ENCODE measurements around the gene PON1.

The PON1 gene

DNA sequence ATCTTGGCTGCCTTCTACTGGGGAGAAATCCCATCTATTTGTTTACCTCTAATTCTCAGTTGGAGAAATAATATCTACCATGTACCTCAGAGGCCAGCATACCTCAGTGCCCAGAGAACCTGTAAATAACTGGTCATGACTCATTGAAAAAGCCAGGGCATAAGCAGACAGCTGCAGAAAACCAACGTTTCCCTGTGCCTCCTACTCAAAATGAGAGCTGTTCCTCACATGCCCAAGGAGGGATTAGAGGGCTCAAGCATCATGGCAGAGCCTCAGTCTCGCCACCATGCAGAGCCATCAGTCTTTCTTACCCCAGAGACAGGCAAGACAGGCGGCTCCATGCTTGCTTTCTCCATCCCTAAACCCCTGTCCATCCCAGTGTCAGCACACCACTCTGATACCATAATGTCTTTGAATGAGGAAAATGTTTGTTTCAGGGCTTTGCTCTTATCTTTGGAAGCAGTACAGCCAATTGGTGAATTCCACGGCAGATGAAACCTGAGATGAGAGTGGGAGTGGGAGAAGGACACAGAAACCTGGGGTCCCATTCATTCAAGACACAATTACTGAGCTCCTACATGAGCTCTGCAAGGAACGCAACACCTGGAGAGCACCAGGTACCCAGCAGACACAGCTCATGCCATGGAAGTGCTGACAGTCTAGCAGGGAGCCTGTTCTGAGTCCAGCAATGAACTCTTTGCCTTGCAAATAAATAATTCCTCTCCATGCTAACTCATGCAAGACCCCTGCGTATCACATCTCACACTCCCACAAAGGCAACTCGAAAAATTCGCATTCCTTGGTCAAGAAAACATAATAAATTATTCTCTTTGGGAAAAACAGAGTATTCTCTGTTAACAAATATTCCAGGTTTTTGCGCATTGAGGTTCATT, 21.1 kb downstream of the PON1 start:
- H3K4me3 ChIP-seq (ENCODE audit: low read depth, low read length), result no peak overlapping the region
- no peaks in the 10 kb centered on the region for H3K36me3 ChIP-seq
- H3K27me3 ChIP-seq, result no peaks in the 10 kb centered on the region
- no peak for TF ChIP-seq CTCF (IDR thresholded peaks at IDR 0.05; ENCODE audit: low read depth, low read length)
- H3K4me1 ChIP-seq, result no peaks in the 10 kb centered on the region
- no peak for DNase-seq
- no peaks in the 10 kb centered on the region for H3K9me3 ChIP-seq

DNA sequence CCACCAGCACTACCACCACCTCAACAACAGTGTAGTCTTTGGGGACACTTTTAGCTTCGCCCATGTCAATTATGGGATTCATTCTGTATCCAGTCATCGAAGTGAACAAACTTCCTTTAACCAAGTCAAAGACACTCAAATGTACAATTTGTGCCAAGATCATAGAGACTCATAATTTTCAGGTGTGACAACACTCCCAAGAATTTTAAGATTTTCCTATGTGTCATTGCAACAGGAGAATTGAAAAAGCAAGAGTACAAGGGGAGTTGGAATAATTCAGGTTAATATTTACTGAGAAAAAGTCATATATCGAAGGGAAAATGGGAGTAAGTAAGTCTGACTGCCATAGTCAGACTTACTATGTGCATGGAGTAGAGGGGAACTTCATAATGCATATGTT, 26.2 kb downstream of the PON1 start:
- H3K4me1 ChIP-seq, result no peaks in the 10 kb centered on the region
- TF ChIP-seq CTCF (IDR thresholded peaks at IDR 0.05; ENCODE audit: low read depth, low read length), result no peak
- no peaks in the 10 kb centered on the region for H3K9me3 ChIP-seq
- no peaks in the 10 kb centered on the region for H3K27me3 ChIP-seq
- no peak overlapping the region for H3K4me3 ChIP-seq (ENCODE audit: low read depth, low read length)
- no peak for DNase-seq
- H3K36me3 ChIP-seq, result no peaks in the 10 kb centered on the region

GRCh38 chr7:95297041-95297440, 27.3 kb downstream of the PON1 start:
- H3K27me3 ChIP-seq, result no peaks in the 10 kb centered on the region

DNA sequence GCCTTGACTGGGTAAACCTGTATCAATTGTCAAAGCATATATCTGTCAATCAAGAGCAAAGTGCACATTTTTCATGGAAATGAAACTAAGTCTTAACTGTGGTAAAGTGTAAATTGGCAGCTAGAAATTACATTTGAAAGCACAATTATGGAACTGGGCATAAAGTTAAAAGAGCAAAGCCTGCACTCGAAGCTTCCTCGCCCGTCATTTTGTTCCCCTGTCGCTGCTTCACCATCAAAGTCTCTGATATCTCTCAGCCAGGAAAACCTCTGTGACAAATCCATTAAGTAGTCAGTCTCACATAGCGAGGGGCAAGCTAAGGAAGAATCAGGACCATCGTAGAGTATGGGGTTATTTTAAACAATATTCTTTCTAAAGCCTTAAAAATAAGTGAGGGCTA, 27.9 kb downstream of the PON1 start:
- DNase-seq, result no peak
- Histone ChIP-seq H3K27me3 (no peaks in the 10 kb centered on the region), H3K4me3 (ENCODE audit: low read depth, low read length) (no peak overlapping the region), H3K9me3 (no peaks in the 10 kb centered on the region), H3K36me3 (no peaks in the 10 kb centered on the region), H3K4me1 (no peaks in the 10 kb centered on the region)
- TF ChIP-seq CTCF (IDR thresholded peaks at IDR 0.05; ENCODE audit: low read depth, low read length), result no peak

More at GRCh38 chr7:95297041-95297440, 27.3 kb downstream of the PON1 start:
- no peak for TF ChIP-seq CTCF (IDR thresholded peaks at IDR 0.05; ENCODE audit: low read depth, low read length)
- Histone ChIP-seq H3K4me3 (ENCODE audit: low read depth, low read length) (no peak overlapping the region), H3K36me3 (no peaks in the 10 kb centered on the region), H3K4me1 (no peaks in the 10 kb centered on the region), H3K9me3 (no peaks in the 10 kb centered on the region)
- DNase-seq, result no peak

DNA sequence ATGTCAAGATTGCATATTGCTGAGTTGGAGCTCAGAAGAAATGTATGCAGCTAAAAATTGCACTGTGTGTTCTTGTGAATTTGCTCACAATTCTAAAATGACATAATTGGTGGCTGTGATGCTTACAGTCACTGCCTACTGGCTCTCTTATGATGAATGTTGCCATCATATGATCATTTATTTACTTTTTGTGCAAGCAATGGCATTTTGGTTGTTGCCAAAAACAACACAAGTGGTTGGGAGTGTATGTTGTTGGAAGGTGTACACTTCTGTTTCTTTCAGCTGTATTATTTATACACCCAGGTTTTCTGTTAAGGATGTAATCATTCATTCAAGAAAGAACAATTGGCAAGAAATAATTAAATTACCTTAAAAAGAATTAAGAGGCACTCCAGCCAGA, 28.9 kb downstream of the PON1 start:
- Histone ChIP-seq H3K4me3 (ENCODE audit: low read depth, low read length) (no peak overlapping the region), H3K27me3 (0 out of 2 replicates have a peak, but pooled peaks cover 7% of the 10 kb centered on the region), H3K9me3 (no peaks in the 10 kb centered on the region), H3K4me1 (no peaks in the 10 kb centered on the region), H3K36me3 (no peaks in the 10 kb centered on the region)
- TF ChIP-seq CTCF (IDR thresholded peaks at IDR 0.05; ENCODE audit: low read depth, low read length), result no peak
- no peak for DNase-seq

DNA sequence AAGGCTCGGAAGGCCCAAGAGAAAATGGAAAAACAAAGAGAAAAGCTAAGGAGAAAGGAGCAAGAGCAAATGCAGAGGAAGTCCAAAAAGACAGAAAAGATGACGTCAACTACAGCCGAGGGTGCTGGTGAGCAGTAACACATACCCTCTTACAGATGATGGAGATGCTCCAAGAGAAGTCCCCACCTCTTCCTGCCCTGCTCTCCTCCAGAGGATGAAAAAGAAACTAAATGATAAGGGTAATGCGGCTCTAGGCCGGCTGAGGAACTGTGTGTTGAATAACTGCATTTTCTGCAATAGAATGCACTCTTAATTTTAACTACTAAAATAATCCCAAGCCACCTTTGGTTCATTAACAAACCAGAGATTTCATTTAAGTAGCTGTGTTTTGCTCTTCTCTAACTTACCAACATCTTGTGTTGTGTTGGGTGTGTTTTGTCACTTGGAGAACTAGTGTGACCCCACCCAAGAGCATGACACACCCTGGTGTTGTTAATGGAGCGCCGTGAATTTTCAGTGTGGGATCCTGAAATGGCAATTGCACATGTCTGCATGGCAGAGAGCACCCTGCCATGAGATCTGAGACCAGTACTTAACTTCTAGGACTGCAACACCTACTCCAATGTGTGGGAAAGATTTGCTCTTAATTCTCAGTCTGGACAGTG, 34.0 kb downstream of the PON1 start:
- Histone ChIP-seq H3K4me3 (ENCODE audit: low read depth, low read length) (no peak overlapping the region), H3K9me3 (no peaks in the 10 kb centered on the region), H3K4me1 (no peaks in the 10 kb centered on the region), H3K36me3 (no peaks in the 10 kb centered on the region), H3K27me3 (0 out of 2 replicates have a peak, but pooled peaks cover 7% of the 10 kb centered on the region)
- DNase-seq, result no peak
- no peak for TF ChIP-seq CTCF (IDR thresholded peaks at IDR 0.05; ENCODE audit: low read depth, low read length)
